ENCODE measurements around the gene ITGB3.

ITGB3 gene

GRCh38 chr17:47280072-47280811 lies 26.6 kb downstream of the ITGB3 start:
- no peak for DNase-seq (ENCODE audit: insufficient read length)
- FAIRE-seq = peak; percentile 62
- no peak for TF ChIP-seq POLR2A (IDR thresholded peaks at IDR 0.05; ENCODE audit: low read depth, low read length)
- TF ChIP-seq POLR2AphosphoS5 (IDR thresholded peaks at IDR 0.05; ENCODE audit: low read depth, low read length) = no peak
- no peak for TF ChIP-seq TAF1 (IDR thresholded peaks at IDR 0.05; ENCODE audit: borderline replicate concordance, low read depth, low read length)

GRCh38 chr17:47281216-47281615 lies 27.6 kb downstream of the ITGB3 start:
- FAIRE-seq (no peak), DNase-seq (ENCODE audit: insufficient read length) (no peak)
- no peak for TF ChIP-seq TAF1 (IDR thresholded peaks at IDR 0.05; ENCODE audit: borderline replicate concordance, low read depth, low read length)
- no peak for TF ChIP-seq POLR2A (IDR thresholded peaks at IDR 0.05; ENCODE audit: low read depth, low read length)
- no peak for TF ChIP-seq POLR2AphosphoS5 (IDR thresholded peaks at IDR 0.05; ENCODE audit: low read depth, low read length)

DNA sequence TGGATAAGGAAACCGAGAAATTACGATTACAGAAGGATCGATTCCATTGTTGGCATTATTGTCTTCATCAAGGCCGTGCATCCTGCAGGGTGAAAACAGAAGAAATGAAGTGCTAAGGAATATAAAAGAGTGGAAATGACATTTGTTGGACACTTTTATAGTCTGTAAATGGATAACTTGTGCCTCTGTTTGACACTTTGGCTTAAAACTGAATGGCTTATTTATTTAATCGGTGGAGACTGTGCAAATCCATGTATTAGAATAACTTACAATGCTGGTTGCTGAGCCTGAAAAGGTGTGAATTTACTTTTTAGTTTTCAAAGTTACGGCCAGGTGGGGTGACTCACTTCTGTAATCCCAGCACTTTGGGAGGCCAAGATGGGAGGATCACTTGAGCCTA lies 31.4 kb downstream of the ITGB3 start:
- no peak for FAIRE-seq
- TF ChIP-seq TAF1 (IDR thresholded peaks at IDR 0.05; ENCODE audit: borderline replicate concordance, low read depth, low read length) = no peak
- no peak for TF ChIP-seq POLR2AphosphoS5 (IDR thresholded peaks at IDR 0.05; ENCODE audit: low read depth, low read length)
- TF ChIP-seq POLR2A (IDR thresholded peaks at IDR 0.05; ENCODE audit: low read depth, low read length) = no peak

DNA sequence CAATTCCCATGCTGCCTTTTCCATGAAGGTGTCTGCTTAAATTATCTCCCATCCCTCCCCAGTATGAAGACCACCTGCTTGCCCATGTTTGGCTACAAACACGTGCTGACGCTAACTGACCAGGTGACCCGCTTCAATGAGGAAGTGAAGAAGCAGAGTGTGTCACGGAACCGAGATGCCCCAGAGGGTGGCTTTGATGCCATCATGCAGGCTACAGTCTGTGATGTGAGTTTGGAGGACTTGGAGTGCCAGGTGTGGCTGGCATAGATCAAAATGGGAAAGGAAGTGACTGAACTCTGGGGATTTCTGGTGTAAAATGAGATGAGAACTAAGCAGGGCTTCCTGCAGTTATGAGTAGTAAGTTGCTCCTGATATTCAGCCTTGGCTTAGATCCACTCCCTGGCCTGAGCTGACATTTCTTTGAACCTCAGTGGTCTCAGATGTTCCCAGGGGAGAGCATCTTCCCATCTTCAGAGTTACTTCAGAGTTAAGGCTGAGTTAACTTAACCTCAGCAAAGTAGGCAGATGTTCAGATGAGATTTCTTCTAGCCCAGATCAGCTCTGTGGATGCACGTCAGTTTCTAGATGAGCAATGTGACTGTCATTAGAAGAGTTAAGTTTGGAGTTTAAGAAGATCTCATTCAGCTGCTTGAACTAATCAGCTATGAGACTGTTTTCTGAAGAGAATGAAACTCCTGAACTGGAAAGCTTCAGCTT lies 32.7 kb downstream of the ITGB3 start:
- no peak for TF ChIP-seq TAF1 (IDR thresholded peaks at IDR 0.05; ENCODE audit: borderline replicate concordance, low read depth, low read length)
- TF ChIP-seq POLR2AphosphoS5 (IDR thresholded peaks at IDR 0.05; ENCODE audit: low read depth, low read length) = peak; percentile 57
- TF ChIP-seq POLR2A (IDR thresholded peaks at IDR 0.05; ENCODE audit: low read depth, low read length) = 0 out of 2 replicates have a peak, but pooled peaks have one; percentile 8
- peak; percentile 31 for DNase-seq (ENCODE audit: insufficient read length)
- FAIRE-seq = peak; percentile 92

More for the DNA sequence above, 31.4 kb downstream of the ITGB3 start:
- no peak for DNase-seq (ENCODE audit: insufficient read length)

DNA sequence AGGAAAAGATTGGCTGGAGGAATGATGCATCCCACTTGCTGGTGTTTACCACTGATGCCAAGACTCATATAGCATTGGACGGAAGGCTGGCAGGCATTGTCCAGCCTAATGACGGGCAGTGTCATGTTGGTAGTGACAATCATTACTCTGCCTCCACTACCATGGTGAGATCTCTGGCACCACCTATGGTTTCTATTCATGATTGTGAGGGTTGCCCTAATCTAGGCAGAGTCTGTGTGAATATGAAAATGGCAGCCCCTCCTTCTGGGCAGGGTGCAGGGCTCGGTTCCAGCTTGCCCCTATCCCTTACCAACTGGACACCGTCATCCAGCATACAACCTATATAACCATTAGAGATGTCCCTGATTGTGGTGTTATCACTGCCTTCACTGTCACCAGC lies 33.4 kb downstream of the ITGB3 start:
- FAIRE-seq = no peak
- no peak for DNase-seq (ENCODE audit: insufficient read length)
- TF ChIP-seq POLR2A (IDR thresholded peaks at IDR 0.05; ENCODE audit: low read depth, low read length) (0 out of 2 replicates have a peak, but pooled peaks have one; percentile 8), TAF1 (IDR thresholded peaks at IDR 0.05; ENCODE audit: borderline replicate concordance, low read depth, low read length) (no peak)

GRCh38 chr17:47287639-47288038 lies 34.0 kb downstream of the ITGB3 start:
- TF ChIP-seq POLR2AphosphoS5 (IDR thresholded peaks at IDR 0.05; ENCODE audit: low read depth, low read length) = no peak
- TF ChIP-seq TAF1 (IDR thresholded peaks at IDR 0.05; ENCODE audit: borderline replicate concordance, low read depth, low read length) = no peak
- TF ChIP-seq POLR2A (IDR thresholded peaks at IDR 0.05; ENCODE audit: low read depth, low read length) = no peak
- FAIRE-seq (no peak), DNase-seq (ENCODE audit: insufficient read length) (no peak)

- no peak for TF ChIP-seq TAF1 (IDR thresholded peaks at IDR 0.05; ENCODE audit: borderline replicate concordance, low read depth, low read length)
- no peak for TF ChIP-seq POLR2A (IDR thresholded peaks at IDR 0.05; ENCODE audit: low read depth, low read length)
- TF ChIP-seq POLR2AphosphoS5 (IDR thresholded peaks at IDR 0.05; ENCODE audit: low read depth, low read length) = no peak
- FAIRE-seq (no peak), DNase-seq (ENCODE audit: insufficient read length) (no peak)
Measured at GRCh38 chr17:47288531-47289116, 35.0 kb downstream of the ITGB3 start.

DNA sequence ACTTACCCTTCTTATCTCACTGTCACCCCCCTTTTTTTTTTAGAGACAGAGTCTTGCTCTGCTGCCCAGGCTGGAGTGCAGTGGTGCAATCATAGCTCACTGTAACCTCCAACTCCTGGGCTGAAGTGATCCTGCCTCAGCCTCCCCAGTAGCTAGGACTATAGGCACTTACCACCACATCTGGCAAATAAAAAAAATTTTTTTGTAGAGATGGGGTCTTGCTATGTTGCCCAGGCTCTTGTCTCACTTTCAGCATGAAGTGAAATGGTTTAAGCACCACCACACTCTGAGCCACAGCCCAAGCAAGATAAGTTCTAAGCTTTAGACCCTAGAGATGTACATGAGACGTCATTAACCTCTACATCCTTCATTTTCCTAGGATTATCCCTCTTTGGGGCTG lies 35.7 kb downstream of the ITGB3 start:
- FAIRE-seq = no peak
- TF ChIP-seq TAF1 (IDR thresholded peaks at IDR 0.05; ENCODE audit: borderline replicate concordance, low read depth, low read length) = no peak
- no peak for TF ChIP-seq POLR2AphosphoS5 (IDR thresholded peaks at IDR 0.05; ENCODE audit: low read depth, low read length)
- no peak for TF ChIP-seq POLR2A (IDR thresholded peaks at IDR 0.05; ENCODE audit: low read depth, low read length)
- DNase-seq (ENCODE audit: insufficient read length) = no peak

GRCh38 chr17:47290870-47291241 lies 37.2 kb downstream of the ITGB3 start:
- DNase-seq (ENCODE audit: insufficient read length) (no peak), FAIRE-seq (no peak)
- TF ChIP-seq POLR2A (IDR thresholded peaks at IDR 0.05; ENCODE audit: low read depth, low read length) (no peak), POLR2AphosphoS5 (IDR thresholded peaks at IDR 0.05; ENCODE audit: low read depth, low read length) (no peak), TAF1 (IDR thresholded peaks at IDR 0.05; ENCODE audit: borderline replicate concordance, low read depth, low read length) (no peak)

GRCh38 chr17:47291242-47291873 lies 37.7 kb downstream of the ITGB3 start:
- DNase-seq (ENCODE audit: insufficient read length) = no peak
- no peak for TF ChIP-seq TAF1 (IDR thresholded peaks at IDR 0.05; ENCODE audit: borderline replicate concordance, low read depth, low read length)
- TF ChIP-seq POLR2A (IDR thresholded peaks at IDR 0.05; ENCODE audit: low read depth, low read length) = no peak
- no peak for TF ChIP-seq POLR2AphosphoS5 (IDR thresholded peaks at IDR 0.05; ENCODE audit: low read depth, low read length)
- no peak for FAIRE-seq

DNA sequence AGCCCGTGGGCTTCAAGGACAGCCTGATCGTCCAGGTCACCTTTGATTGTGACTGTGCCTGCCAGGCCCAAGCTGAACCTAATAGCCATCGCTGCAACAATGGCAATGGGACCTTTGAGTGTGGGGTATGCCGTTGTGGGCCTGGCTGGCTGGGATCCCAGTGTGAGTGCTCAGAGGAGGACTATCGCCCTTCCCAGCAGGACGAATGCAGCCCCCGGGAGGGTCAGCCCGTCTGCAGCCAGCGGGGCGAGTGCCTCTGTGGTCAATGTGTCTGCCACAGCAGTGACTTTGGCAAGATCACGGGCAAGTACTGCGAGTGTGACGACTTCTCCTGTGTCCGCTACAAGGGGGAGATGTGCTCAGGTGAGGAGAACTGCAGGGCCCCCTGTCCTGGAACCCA lies 38.6 kb downstream of the ITGB3 start:
- TF ChIP-seq POLR2A (IDR thresholded peaks at IDR 0.05; ENCODE audit: low read depth, low read length) (no peak), TAF1 (IDR thresholded peaks at IDR 0.05; ENCODE audit: borderline replicate concordance, low read depth, low read length) (no peak), POLR2AphosphoS5 (IDR thresholded peaks at IDR 0.05; ENCODE audit: low read depth, low read length) (no peak)
- DNase-seq (ENCODE audit: insufficient read length) (no peak), FAIRE-seq (no peak)

Measured in GM12892 (cell line).